ENCODE measurements around the gene KDM3B.

- no peak for TF ChIP-seq CTCF (IDR thresholded peaks at IDR 0.05)
- TF ChIP-seq SIN3A (IDR thresholded peaks at IDR 0.05; ENCODE audit: borderline replicate concordance, low read depth, low read length): no peak
- no peak for TF ChIP-seq POLR2AphosphoS5 (IDR thresholded peaks at IDR 0.05; ENCODE audit: low read depth, low read length)
- TF ChIP-seq GABPA (IDR thresholded peaks at IDR 0.05; ENCODE audit: low read depth): no peak
- TF ChIP-seq YY1 (IDR thresholded peaks at IDR 0.05; ENCODE audit: low read depth): no peak
- TF ChIP-seq EP300 (IDR thresholded peaks at IDR 0.05; ENCODE audit: borderline replicate concordance in 1 of 2, low read depth in 1 of 2, low read length in 1 of 2): no peak
- no peak for TF ChIP-seq TAF1 (IDR thresholded peaks at IDR 0.05; ENCODE audit: borderline replicate concordance, low read depth, low read length)
- no peak for TF ChIP-seq RFX5 (IDR thresholded peaks at IDR 0.05; ENCODE audit: low read length)
- no peak for TF ChIP-seq EZH2phosphoT487 (IDR thresholded peaks at IDR 0.05; ENCODE audit: borderline replicate concordance, low read depth)
- TF ChIP-seq FOXJ3 (CRISPR knock-in tag; IDR thresholded peaks at IDR 0.05): no peak
- TF ChIP-seq ZBTB33 (IDR thresholded peaks at IDR 0.05; ENCODE audit: borderline replicate concordance, low read depth): no peak
These were observed 115.9 kb downstream of the KDM3B start for GRCh38 chr5:138468133-138468965.

Data from SK-N-SH (cell line).